IMR-90 (cell line): ENCODE results near the gene CAMTA2. TPM values are rescaled to one million over a fixed set of nuclear protein-coding genes. Genes with fewer than 3 reads are reported as not detected.

ENCODE experiments used
- ATAC-seq: fragments of 200-7000 bp; cut with Tn5 transposase; 2 replicates; pipeline ENCODE4 v1.9.1; 2020; ENCODE audit warnings: low read depth, mild to moderate bottlenecking, moderate library complexity
- BruUV-seq: library from RNA; stranded (reverse); fragments of 400-500 nt; replicated peaks from 2 replicates; lab custom pipeline; 2021; lab: Mats Ljungman, UMichigan
- CTCF ChIA-PET: fragments of 300-600 bp; formaldehyde crosslinking; extraction: SDS; loops from one replicate; lab custom pipeline; 2021; ENCODE audit warnings: antibody characterized with exemption; lab: Yijun Ruan, JAX
- POLR2A ChIA-PET: fragments of 300-600 bp; sonication (Branson Sonifier 250); formaldehyde crosslinking; loops from one replicate; lab custom pipeline; 2022; ENCODE audit warnings: antibody characterized with exemption; ENCODE audit not compliant: unreplicated experiment; lab: Charles Lee
- DNase-seq: peaks from one replicate; pipeline ENCODE4 v3.0.0; 2013
- H2AFZ ChIP-seq: replicated peaks from 2 replicates; pipeline ENCODE3; 2013; ENCODE audit warnings: low read length, mild to moderate bottlenecking; ENCODE audit not compliant: poor library complexity
- H2AK5ac ChIP-seq: 2 replicates; pipeline ENCODE4 v1.6.1; 2013; ENCODE audit warnings: low read depth, low read length, inconsistent platforms
- H2AK9ac ChIP-seq: replicated peaks from 2 replicates; pipeline ENCODE3; 2013; ENCODE audit warnings: mild to moderate bottlenecking, low read depth, low read length, moderate library complexity; ENCODE audit not compliant: poor library complexity
- H2BK120ac ChIP-seq: 2 replicates; pipeline ENCODE4 v1.6.1; 2013; ENCODE audit warnings: low read depth, low read length, inconsistent platforms
- H2BK15ac ChIP-seq: 3 replicates; pipeline ENCODE4 v1.6.1; 2013; ENCODE audit warnings: low read depth, low read length, inconsistent platforms
- H2BK20ac ChIP-seq: 2 replicates; pipeline ENCODE4 v1.6.1; 2013; ENCODE audit warnings: low read depth, mild to moderate bottlenecking, inconsistent platforms, low read length, moderate library complexity
- H2BK5ac ChIP-seq: 2 replicates; pipeline ENCODE4 v1.6.1; 2013; ENCODE audit warnings: mild to moderate bottlenecking, low read depth, low read length, inconsistent platforms; ENCODE audit not compliant: poor library complexity, severe bottlenecking
- H3K14ac ChIP-seq: replicated peaks from 2 replicates; pipeline ENCODE4 v1.6.1; 2013; ENCODE audit warnings: low read depth, low read length, inconsistent platforms
- H3K18ac ChIP-seq: 2 replicates; pipeline ENCODE4 v1.6.1; 2013; ENCODE audit warnings: low read depth, low read length, control low read depth
- H3K23ac ChIP-seq: 2 replicates; pipeline ENCODE4 v1.6.1; 2013; ENCODE audit warnings: low read depth, low read length, inconsistent platforms
- H3K27ac ChIP-seq: 2 replicates; pipeline ENCODE4 v1.5.1; 2013; ENCODE audit warnings: mild to moderate bottlenecking, control low read depth, low read length; ENCODE audit not compliant: insufficient read depth
- H3K27me3 ChIP-seq: 2 replicates; pipeline ENCODE4 v1.6.1; 2013; ENCODE audit warnings: low read length; ENCODE audit not compliant: control insufficient read depth, insufficient read depth
- H3K36me3 ChIP-seq: 2 replicates; pipeline ENCODE4 v1.6.1; 2013; ENCODE audit warnings: low read length, mixed read lengths; ENCODE audit not compliant: control insufficient read depth, insufficient read depth
- H3K4ac ChIP-seq: 2 replicates; pipeline ENCODE4 v1.6.1; 2013; ENCODE audit warnings: low read depth, low read length, inconsistent platforms
- H3K4me1 ChIP-seq: 2 replicates; pipeline ENCODE4 v1.6.1; 2013; ENCODE audit warnings: low read length, mixed read lengths; ENCODE audit not compliant: control insufficient read depth, insufficient read depth
- H3K4me2 ChIP-seq: 2 replicates; pipeline ENCODE4 v1.6.1; 2013; ENCODE audit warnings: low read depth, mild to moderate bottlenecking, control low read depth, low read length, moderate library complexity
- H3K4me3 ChIP-seq: 2 replicates; pipeline ENCODE4 v1.5.1; 2013; ENCODE audit warnings: low read depth, mild to moderate bottlenecking, control low read depth, low read length, moderate library complexity; ENCODE audit not compliant: insufficient read depth
- H3K56ac ChIP-seq: 2 replicates; pipeline ENCODE4 v1.6.1; 2013; ENCODE audit warnings: low read length, inconsistent platforms; ENCODE audit not compliant: insufficient read depth; ENCODE audit errors: extremely low read depth
- H3K79me1 ChIP-seq, 2 experiments: 2 replicates each; pipeline ENCODE4 v1.6.1; 2013; ENCODE audit warnings: low read length in 2 of 2, inconsistent platforms in 1 of 2, low read depth in 1 of 2
- H3K9ac ChIP-seq: 2 replicates; pipeline ENCODE4 v1.6.1; 2013; ENCODE audit warnings: low read depth, low read length, control low read depth
- H3K9me1 ChIP-seq: 2 replicates; pipeline ENCODE4 v1.6.1; 2013; ENCODE audit warnings: low read length, inconsistent platforms; ENCODE audit not compliant: insufficient read depth
- H3K9me3 ChIP-seq: 2 replicates; pipeline ENCODE4 v1.6.1; 2013; ENCODE audit warnings: low read length; ENCODE audit not compliant: control insufficient read depth, insufficient read depth
- H4K20me1 ChIP-seq: 2 replicates; pipeline ENCODE4 v1.6.1; 2013; ENCODE audit warnings: low read length, inconsistent platforms; ENCODE audit not compliant: insufficient read depth
- H4K5ac ChIP-seq: 2 replicates; pipeline ENCODE4 v1.6.1; 2013; ENCODE audit warnings: mild to moderate bottlenecking, low read depth, low read length, control low read depth
- H4K8ac ChIP-seq, 2 experiments: 2 replicates each; pipeline ENCODE4 v1.6.1; 2013; ENCODE audit warnings: low read depth in 2 of 2, low read length in 2 of 2, control low read depth in 1 of 2, inconsistent platforms in 1 of 2
- H4K91ac ChIP-seq: 2 replicates; pipeline ENCODE4 v1.6.1; 2013; ENCODE audit warnings: low read depth, low read length, inconsistent platforms; ENCODE audit not compliant: insufficient read depth
- BHLHE40 ChIP-seq: fragments of 150-350 bp; IDR thresholded peaks from 2 replicates; pipeline ENCODE4 v1.6.1; 2016; ENCODE audit warnings: mild to moderate bottlenecking, low read depth, low read length
- MAFK ChIP-seq: IDR thresholded peaks from 2 replicates; pipeline ENCODE4 v1.6.1; 2012; ENCODE audit warnings: low read depth, low read length, improper control_type of control experiment
- MAZ ChIP-seq: IDR thresholded peaks from 2 replicates; pipeline ENCODE4 v1.6.1; 2012; ENCODE audit warnings: low read depth, mild to moderate bottlenecking, low read length, improper control_type of control experiment, moderate library complexity, borderline replicate concordance
- MXI1 ChIP-seq: IDR thresholded peaks from 2 replicates; pipeline ENCODE4 v1.6.1; 2012; ENCODE audit warnings: low read depth, mild to moderate bottlenecking, low read length, moderate library complexity, borderline replicate concordance
- NFE2L2 ChIP-seq: fragments of 150-350 bp; IDR thresholded peaks from 2 replicates; pipeline ENCODE4 v1.6.1; 2016; ENCODE audit warnings: low read depth, mild to moderate bottlenecking, low read length
- POLR2A ChIP-seq: IDR thresholded peaks from 2 replicates; pipeline ENCODE4 v1.6.1; 2012; ENCODE audit warnings: mild to moderate bottlenecking, low read depth, low read length
- RAD21 ChIP-seq: IDR thresholded peaks from 2 replicates; pipeline ENCODE4 v1.6.1; 2012; ENCODE audit warnings: low read length, improper control_type of control experiment
- RCOR1 ChIP-seq: IDR thresholded peaks from 2 replicates; pipeline ENCODE4 v1.6.1; 2012; ENCODE audit warnings: mild to moderate bottlenecking, low read length, improper control_type of control experiment; ENCODE audit not compliant: insufficient replicate concordance
- RFX5 ChIP-seq: IDR thresholded peaks from 2 replicates; pipeline ENCODE4 v1.8.0; 2012; ENCODE audit warnings: low read depth, mild to moderate bottlenecking, low read length, moderate library complexity
- SMC3 ChIP-seq: fragments of 150-350 bp; IDR thresholded peaks from 2 replicates; pipeline ENCODE4 v1.6.1; 2016; ENCODE audit warnings: low read depth, mild to moderate bottlenecking, antibody characterized with exemption, low read length, moderate library complexity
- WGBS, 2 experiments: methylation state at CpG; one replicate each; pipeline versions ENCODE4 v1.1.5 to v1.1.7; 2013; ENCODE audit warnings: missing lambda C conversion rate in 2 of 2; ENCODE audit not compliant: insufficient read length in 1 of 2; ENCODE audit errors: extremely low coverage in 2 of 2; 5-methylcytosine and 5-hydroxymethylcytosine counted together
- dilution Hi-C: fragments of 300-500 bp; cut with HindIII; formaldehyde crosslinking; loops from one replicate; pipeline ENCODE4 v1.14.3; 2018; ENCODE audit warnings: low sequenced_read_pairs; ENCODE audit not compliant: unreplicated experiment
- in situ Hi-C: fragments of 300-500 bp; cut with MboI; formaldehyde crosslinking; loops from 3 replicates; pipeline ENCODE4 v1.14.3; 2019; ENCODE audit warnings: low sequenced_read_pairs, inconsistent platforms, mixed read lengths
- intact Hi-C: fragments of 100-400 bp; cut with micrococcal nuclease; formaldehyde crosslinking; loops from 2 replicates; pipeline ENCODE4 v1.10.0; 2022
- polyA plus RNA-seq, 3 experiments: library from polyadenylated mRNA; depleted of rRNA; stranded (reverse); fragments of >200 nt; gene quantifications; 2 replicates each; pipeline ENCODE4 v1.2.3, GENCODE V29; 2012; ENCODE audit warnings: low replicate concordance in 1 of 3
- total RNA-seq: library from RNA; depleted of rRNA; stranded (reverse); fragments of >200 nt; gene quantifications from 2 replicates; pipeline ENCODE4 v1.2.3, GENCODE V29; 2012

Gene CAMTA2
- total and polyA plus RNA-seq, 2 of the 4 experiments (the other 2 are of a cell fraction), result 1.4 to 54.7 TPM

DNA sequence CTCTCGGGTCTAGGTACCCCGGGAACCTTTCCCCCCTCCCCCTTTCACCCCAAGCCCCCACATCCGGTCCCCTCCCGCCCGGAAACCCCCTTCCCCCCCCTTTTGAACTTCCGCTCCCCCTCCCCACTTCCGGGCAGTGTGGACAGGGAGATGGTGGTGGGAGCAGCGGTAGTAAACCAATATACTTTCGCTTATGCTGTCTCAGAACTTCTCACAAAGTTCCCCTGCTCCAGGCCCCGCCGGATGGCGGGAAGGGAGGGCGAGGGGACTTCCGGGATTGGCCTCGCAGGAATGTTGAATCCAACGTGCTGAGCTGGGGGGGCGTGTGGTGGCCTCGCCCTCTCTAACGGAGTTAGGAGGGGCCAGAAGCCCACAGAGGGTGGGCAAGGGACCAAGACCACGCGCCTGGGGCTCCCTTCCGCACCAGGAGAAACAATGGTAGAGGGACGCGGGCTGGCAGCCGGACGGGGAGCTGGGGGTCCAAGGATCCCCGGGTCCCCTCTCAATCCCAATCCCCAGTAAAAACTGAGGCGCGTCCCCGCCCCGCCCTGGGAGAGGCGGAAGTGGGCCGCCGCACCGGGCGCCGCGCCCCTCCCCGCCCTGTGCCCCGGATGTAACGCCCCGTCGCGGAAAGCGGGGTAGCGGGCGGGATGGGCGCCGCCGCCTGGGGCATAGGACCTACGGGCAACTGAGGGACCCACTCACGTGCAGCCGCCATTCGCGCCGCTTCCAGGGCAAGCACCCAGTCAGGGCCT, 39.9 kb downstream of the CAMTA2 start:
- H3K36me3 ChIP-seq, result peaks cover 38% of the 10 kb centered on the region
- no peaks in the 10 kb centered on the region for H3K27me3 ChIP-seq
- H3K4me3 ChIP-seq, result peak overlapping the region; percentile 98
- no peaks in the 10 kb centered on the region for H3K9me3 ChIP-seq
- peak overlapping the region; percentile 76; the same call in 1 of the 2 replicates for H2BK120ac ChIP-seq
- ATAC-seq (peak; percentile 5), DNase-seq (peak; percentile 53)
- peak overlapping the region; percentile 99 for H2AK5ac ChIP-seq
- peak overlapping the region; percentile 81 for H4K5ac ChIP-seq
- peak overlapping the region; percentile 95 for H4K8ac ChIP-seq
- ChIA-PET CTCF (no interaction called here), POLR2A (interaction anchor here (1.0 to 3.5 kb wide), 3 partner anchors 19 to 83 kb away, joined by 6 to 19 read pairs (median 11); partner anchors contain the start of genes KIF1C and SPAG7)
- H3K14ac ChIP-seq, result peak overlapping the region; percentile 100
- H3K4me2 ChIP-seq, result peak overlapping the region; percentile 78
- peaks cover 25% of the 10 kb centered on the region for H3K4me1 ChIP-seq
- H3K18ac ChIP-seq, result peak overlapping the region; percentile 82
- peak overlapping the region; percentile 100 for H2AK9ac ChIP-seq
- in situ Hi-C loops, result no loop called here
- TF ChIP-seq MXI1 (peak; percentile 81), RAD21 (no peak), SMC3 (no peak), BHLHE40 (peak; percentile 53; the same call in 1 of the 2 replicates), MAZ (peak; percentile 37; the same call in 1 of the 2 replicates), NFE2L2 (no peak), POLR2A (no peak), RFX5 (no peak), MAFK (no peak), RCOR1 (no peak)
- H3K23ac ChIP-seq, result peak overlapping the region; percentile 75
- H3K79me1 ChIP-seq, result peaks cover 14 to 47% of the 10 kb centered on the region in 2 experiments; a peak in 3 of 4 replicates
- peaks cover 59% of the 10 kb centered on the region for H4K20me1 ChIP-seq
- H3K4ac ChIP-seq, result peak overlapping the region; percentile 99
- no TSS peak for BruUV-seq
- dilution Hi-C loops, result no loop called here
- H3K27ac ChIP-seq, result peak overlapping the region; percentile 96
- H3K9ac ChIP-seq, result peak overlapping the region; percentile 97
- intact Hi-C loops, result loop anchor here (1.0 kb wide), 2 partner anchors 20 to 40 kb away; partner anchors contain the start of genes CAMTA2 and SPAG7
- H2BK5ac ChIP-seq, result peak overlapping the region; percentile 98
- H2BK15ac ChIP-seq, result no peak overlapping the region
- peak overlapping the region; percentile 94 for H3K56ac ChIP-seq
- H3K9me1 ChIP-seq, result peaks cover 19% of the 10 kb centered on the region; the same call in 1 of the 2 replicates
- peak overlapping the region; percentile 95 for H4K91ac ChIP-seq
- peak overlapping the region; percentile 29 for H2AFZ ChIP-seq
- H2BK20ac ChIP-seq, result no peak overlapping the region
- WGBS, 2 experiments, result 0% methylated on average over 4 of the region's 56 CpGs; no CpG with 5 or more reads in 1 of the 2 experiments
